H9 (cell line): ENCODE measurements around the gene AGBL4. TPM values are rescaled to one million over a fixed set of nuclear protein-coding genes. Genes with fewer than 3 reads are reported as not detected.

ENCODE experiments used
- DNase-seq: peaks from one replicate; pipeline ENCODE4 v3.0.0-alpha.2; 2017
- H2AFZ ChIP-seq: one replicate; pipeline ENCODE4 v1.6.1; 2013; ENCODE audit warnings: mild to moderate bottlenecking, low read length, control low read depth, moderate library complexity
- H2AK5ac ChIP-seq: 2 replicates; pipeline ENCODE4 v1.6.1; 2013; ENCODE audit warnings: low read length, control low read depth, mixed read lengths; ENCODE audit not compliant: insufficient read length
- H2BK120ac ChIP-seq: one replicate; pipeline ENCODE4 v1.6.1; 2013; ENCODE audit warnings: low read depth, mild to moderate bottlenecking, low read length, control low read depth, inconsistent platforms; ENCODE audit not compliant: poor library complexity, severe bottlenecking
- H2BK12ac ChIP-seq: 2 replicates; pipeline ENCODE4 v1.6.1; 2013; ENCODE audit warnings: low read length, control low read depth, mixed read lengths, low read depth; ENCODE audit not compliant: insufficient read length
- H2BK15ac ChIP-seq: 2 replicates; pipeline ENCODE4 v1.6.1; 2013; ENCODE audit warnings: low read depth, low read length, control low read depth
- H2BK20ac ChIP-seq: one replicate; pipeline ENCODE4 v1.6.1; 2013; ENCODE audit warnings: low read depth, mild to moderate bottlenecking, low read length, control low read depth, inconsistent platforms; ENCODE audit not compliant: poor library complexity, severe bottlenecking
- H2BK5ac ChIP-seq: 2 replicates; pipeline ENCODE4 v1.6.1; 2013; ENCODE audit warnings: low read length, control low read depth, mixed read lengths; ENCODE audit not compliant: insufficient read length
- H3K14ac ChIP-seq: 2 replicates; pipeline ENCODE4 v1.6.1; 2013; ENCODE audit warnings: low read length, control low read depth; ENCODE audit not compliant: insufficient read depth
- H3K18ac ChIP-seq: 2 replicates; pipeline ENCODE4 v1.6.1; 2013; ENCODE audit warnings: low read depth, mild to moderate bottlenecking, mixed read lengths, low read length, control low read depth; ENCODE audit not compliant: insufficient read length
- H3K23ac ChIP-seq: 2 replicates; pipeline ENCODE4 v1.6.1; 2013; ENCODE audit warnings: low read length, control low read depth, mixed read lengths, low read depth; ENCODE audit not compliant: insufficient read length
- H3K23me2 ChIP-seq: 2 replicates; pipeline ENCODE4 v1.6.1; 2013; ENCODE audit warnings: low read depth, mild to moderate bottlenecking, mixed read lengths, low read length, control low read depth; ENCODE audit not compliant: insufficient read length, poor library complexity, severe bottlenecking
- H3K27ac ChIP-seq: 2 replicates; pipeline ENCODE4 v1.5.1; 2013; ENCODE audit warnings: low read length, control low read depth, mixed read lengths, low read depth; ENCODE audit not compliant: insufficient read length
- H3K27me3 ChIP-seq: 2 replicates; pipeline ENCODE4 v1.6.1; 2013; ENCODE audit warnings: low read length, control low read depth, inconsistent platforms; ENCODE audit not compliant: insufficient read depth
- H3K4ac ChIP-seq: 2 replicates; pipeline ENCODE4 v1.6.1; 2013; ENCODE audit warnings: low read depth, mild to moderate bottlenecking, control low read depth, inconsistent platforms, low read length, moderate library complexity
- H3K4me1 ChIP-seq: 2 replicates; pipeline ENCODE4 v1.6.1; 2013; ENCODE audit warnings: low read length, control low read depth, inconsistent platforms; ENCODE audit not compliant: insufficient read depth
- H3K4me2 ChIP-seq: 2 replicates; pipeline ENCODE4 v1.6.1; 2013; ENCODE audit warnings: low read length, control low read depth, mixed read lengths; ENCODE audit not compliant: insufficient read length, insufficient read depth
- H3K56ac ChIP-seq: 2 replicates; pipeline ENCODE4 v1.6.1; 2013; ENCODE audit warnings: low read depth, mild to moderate bottlenecking, mixed read lengths, low read length, control low read depth; ENCODE audit not compliant: insufficient read length
- H3K79me1 ChIP-seq: 2 replicates; pipeline ENCODE4 v1.6.1; 2013; ENCODE audit warnings: low read depth, mild to moderate bottlenecking, moderate library complexity, low read length, control low read depth, inconsistent platforms; ENCODE audit not compliant: insufficient read depth, poor library complexity, severe bottlenecking
- H3K79me2 ChIP-seq: 2 replicates; pipeline ENCODE4 v1.6.1; 2013; ENCODE audit warnings: low read length, control low read depth, inconsistent platforms; ENCODE audit not compliant: insufficient read depth
- H3K9ac ChIP-seq: 2 replicates; pipeline ENCODE4 v1.6.1; 2013; ENCODE audit warnings: low read length, control low read depth, mixed read lengths; ENCODE audit not compliant: insufficient read length; ENCODE audit errors: extremely low read depth
- H3K9me3 ChIP-seq: one replicate; pipeline ENCODE4 v1.6.1; 2013; ENCODE audit warnings: low read depth, low read length, inconsistent platforms; ENCODE audit not compliant: control insufficient read depth
- H3T11ph ChIP-seq: one replicate; pipeline ENCODE4 v1.6.1; 2013; ENCODE audit warnings: mild to moderate bottlenecking, low read length, control low read depth, inconsistent platforms
- H4K20me1 ChIP-seq: one replicate; pipeline ENCODE4 v1.6.1; 2013; ENCODE audit not compliant: control insufficient read depth, insufficient read length, insufficient read depth
- H4K5ac ChIP-seq: 2 replicates; pipeline ENCODE4 v1.6.1; 2013; ENCODE audit warnings: low read depth, mild to moderate bottlenecking, mixed read lengths, low read length, control low read depth; ENCODE audit not compliant: insufficient read length
- H4K8ac ChIP-seq: replicated peaks from 2 replicates; pipeline ENCODE4 v1.6.1; 2013; ENCODE audit warnings: low read length, control low read depth, mixed read lengths, low read depth; ENCODE audit not compliant: insufficient read length
- H4K91ac ChIP-seq: 2 replicates; pipeline ENCODE4 v1.6.1; 2013; ENCODE audit warnings: low read depth, mild to moderate bottlenecking, moderate library complexity, mixed read lengths, low read length, control low read depth; ENCODE audit not compliant: insufficient read length
- H3K27ac Mint-ChIP-seq, 3 experiments: 2 replicates in 2 of 3; 3 replicates in 1 of 3; pipeline ENCODE4 v1.8.0; 2020 to 2021; ENCODE audit warnings: mixed read lengths in 3 of 3, mild to moderate bottlenecking in 1 of 3, moderate library complexity in 1 of 3
- H3K27me3 Mint-ChIP-seq: 2 replicates; pipeline ENCODE4 v1.8.0; 2021; ENCODE audit warnings: low read depth, mild to moderate bottlenecking, moderate library complexity, mixed read lengths
- H3K36me3 Mint-ChIP-seq, 3 experiments: 2 replicates in 2 of 3; 3 replicates in 1 of 3; pipeline ENCODE4 v1.8.0; 2020 to 2021; ENCODE audit warnings: low read depth in 3 of 3, mixed read lengths in 3 of 3; ENCODE audit not compliant: insufficient read depth in 1 of 3
- H3K4me1 Mint-ChIP-seq, 2 experiments: 2 replicates each; pipeline ENCODE4 v1.8.0; 2020; ENCODE audit warnings: mixed read lengths in 2 of 2
- H3K4me3 Mint-ChIP-seq, 2 experiments: 2 replicates in 1 of 2; 3 replicates in 1 of 2; pipeline ENCODE4 v1.8.0; 2020 to 2021; ENCODE audit warnings: mild to moderate bottlenecking in 2 of 2, mixed read lengths in 2 of 2, moderate library complexity in 1 of 2
- H3K9me3 Mint-ChIP-seq, 2 experiments: 2 replicates in 1 of 2; 3 replicates in 1 of 2; pipeline ENCODE4 v1.8.0; 2020; ENCODE audit warnings: mild to moderate bottlenecking in 2 of 2, mixed read lengths in 2 of 2, moderate library complexity in 1 of 2
- CTCF ChIP-seq: fragments of 200-600 bp; sonication (generic); conservative IDR thresholded peaks from 3 replicates; pipeline ENCODE4 v1.8.0; 2021; ENCODE audit warnings: antibody characterized with exemption, mild to moderate bottlenecking
- WGBS: extraction: QIAGEN DNeasy Blood & Tissue Kit; methylation state at CpG from one replicate; pipeline ENCODE4 v1.1.7; 2013; ENCODE audit warnings: missing lambda C conversion rate, low lambda C conversion rate, mixed read lengths; ENCODE audit not compliant: insufficient read length; ENCODE audit errors: extremely low coverage; 5-methylcytosine and 5-hydroxymethylcytosine counted together
- total RNA-seq: library from RNA; stranded (reverse); gene quantifications from 2 replicates; pipeline ENCODE4 v1.2.1, GENCODE V29; 2021

The AGBL4 gene
- total RNA-seq, 1 experiment from 2014 or later: not detected

GRCh38 chr1:48610628-48611542 lies 1412.9 kb downstream of the AGBL4 start:
- Histone ChIP-seq H3K14ac (no peak overlapping the region), H3K27me3 (no peaks in the 10 kb centered on the region), H2BK15ac (no peak overlapping the region), H4K20me1 (no peaks in the 10 kb centered on the region), H3K9me3 (no peaks in the 10 kb centered on the region), H3T11ph (no peak overlapping the region), H3K79me1 (no peaks in the 10 kb centered on the region), H4K8ac (no peak overlapping the region), H3K18ac (no peak overlapping the region), H3K23me2 (no peaks in the 10 kb centered on the region), H2BK12ac (no peak overlapping the region), H2BK5ac (no peak overlapping the region), H4K5ac (no peak overlapping the region), H2AK5ac (no peak overlapping the region), H3K4me1 (no peaks in the 10 kb centered on the region), H3K79me2 (no peaks in the 10 kb centered on the region), H3K9ac (no peak overlapping the region), H3K4me2 (no peak overlapping the region), H2AFZ (no peak overlapping the region), H3K27ac (no peak overlapping the region), H3K23ac (no peak overlapping the region), H2BK20ac (no peak overlapping the region), H2BK120ac (no peak overlapping the region), H3K56ac (no peak overlapping the region), H4K91ac (no peak overlapping the region), H3K4ac (no peak overlapping the region)
- Mint-ChIP-seq H3K36me3 (no peaks in the 10 kb centered on the region), H3K4me1 (no peaks in the 10 kb centered on the region), H3K27me3 (peaks cover 2% of the 10 kb centered on the region), H3K4me3 (no peak overlapping the region), H3K27ac (no peak overlapping the region), H3K9me3 (no peaks in the 10 kb centered on the region)
- DNase-seq: peak; percentile 34
- no peak for TF ChIP-seq CTCF
- no CpG with 5 or more reads among the region's 3 CpGs for WGBS
